Measurements from ENCODE around the gene TBL3.
"Not testable (repeated sequence)": the region's sequence is repeated elsewhere in the genome, so short reads cannot be mapped to it uniquely, and the experiment has no call there.

Gene TBL3

GRCh38 chr16:1942810-1943726, 28.8 kb upstream of the TBL3 start, which contains the start of gene MSRB1:
Gene MSRB1 (minus strand): TSS chr16:1943199. CDS start chr16:1943156, 43 bp downstream.
- DNase-seq (ENCODE audit: low read depth), result peak; percentile 99

- no peak for DNase-seq (ENCODE audit: low read depth)
Observed at GRCh38 chr16:1944612-1945199, 27.1 kb upstream of the TBL3 start.

- no peak for DNase-seq (ENCODE audit: low read depth)
Observed at GRCh38 chr16:1945559-1946391, 26.1 kb upstream of the TBL3 start.

GRCh38 chr16:1946495-1947368, 25.1 kb upstream of the TBL3 start:
- no peak for DNase-seq (ENCODE audit: low read depth)

- DNase-seq (ENCODE audit: low read depth), result no peak
Observed at GRCh38 chr16:1947369-1947670, 24.5 kb upstream of the TBL3 start.

- no peak for DNase-seq (ENCODE audit: low read depth)
Observed at GRCh38 chr16:1949507-1949906, 22.3 kb upstream of the TBL3 start.

- no peak for DNase-seq (ENCODE audit: low read depth)
Observed at GRCh38 chr16:1950047-1950446, 21.8 kb upstream of the TBL3 start.

GRCh38 chr16:1950559-1950958, 21.3 kb upstream of the TBL3 start:
- DNase-seq (ENCODE audit: low read depth), result no peak

GRCh38 chr16:1953734-1954133, 18.1 kb upstream of the TBL3 start:
- DNase-seq (ENCODE audit: low read depth), result no peak

GRCh38 chr16:1957434-1958142, 14.3 kb upstream of the TBL3 start:
- DNase-seq (ENCODE audit: low read depth), result not testable (repeated sequence)

GRCh38 chr16:1958143-1958491, 13.7 kb upstream of the TBL3 start:
- not testable (repeated sequence) for DNase-seq (ENCODE audit: low read depth)

- no peak for DNase-seq (ENCODE audit: low read depth)
Observed at GRCh38 chr16:1958715-1959268, 13.1 kb upstream of the TBL3 start.

- peak; percentile 89 for DNase-seq (ENCODE audit: low read depth)
Observed at GRCh38 chr16:1959269-1960039, 12.4 kb upstream of the TBL3 start, which contains the start of gene NDUFB10. Gene NDUFB10 (plus strand): TSS chr16:1959538. CDS start chr16:1959625, 87 bp downstream.

GRCh38 chr16:1960665-1961630, 10.9 kb upstream of the TBL3 start:
- no peak for DNase-seq (ENCODE audit: low read depth)

GRCh38 chr16:1961651-1962067, 10.2 kb upstream of the TBL3 start:
- DNase-seq (ENCODE audit: low read depth), result no peak

- DNase-seq (ENCODE audit: low read depth), result not testable (repeated sequence)
Observed at GRCh38 chr16:1962161-1963153, 9.4 kb upstream of the TBL3 start.

GRCh38 chr16:1963806-1964505, 7.9 kb upstream of the TBL3 start:
- DNase-seq (ENCODE audit: low read depth), result no peak
